Keratinocyte (primary cell): ENCODE data around the gene DSG1. TPM values are rescaled to one million over a fixed set of nuclear protein-coding genes. Genes with fewer than 3 reads are reported as not detected.

ENCODE experiments used
- DNase-seq: peaks from one replicate; pipeline ENCODE4 v3.0.0-alpha.2; 2011; ENCODE audit warnings: low read depth, missing footprints, low spot score
- FAIRE-seq: peaks from 2 replicates; lab custom pipeline; 2011; peaks lifted over from hg19 to GRCh38; lab: Jason Lieb, UNC
- H2AFZ ChIP-seq: 2 replicates; pipeline ENCODE4 v1.6.0; 2012; ENCODE audit warnings: low read length, control low read depth, inconsistent platforms; ENCODE audit not compliant: control insufficient read depth
- H3K27ac ChIP-seq: 2 replicates; pipeline ENCODE4 v1.5.1; 2011; ENCODE audit warnings: low read length; ENCODE audit not compliant: control insufficient read depth, insufficient read depth
- H3K27me3 ChIP-seq: 3 replicates; pipeline ENCODE4 v1.6.0; 2011; ENCODE audit warnings: low read length; ENCODE audit not compliant: control insufficient read depth, insufficient read depth; ENCODE audit errors: extremely low read depth
- H3K36me3 ChIP-seq, 2 experiments: 2 replicates in 1 of 2; 3 replicates in 1 of 2; pipeline ENCODE4 v1.5.1; 2011; ENCODE audit warnings: low read length in 2 of 2, mild to moderate bottlenecking in 1 of 2; ENCODE audit not compliant: control insufficient read depth in 2 of 2, insufficient read depth in 2 of 2; ENCODE audit errors: extremely low read depth in 1 of 2
- H3K4me1 ChIP-seq: 3 replicates; pipeline ENCODE4 v1.5.1; 2011; ENCODE audit warnings: low read length; ENCODE audit not compliant: control insufficient read depth, insufficient read depth; ENCODE audit errors: extremely low read depth
- H3K4me2 ChIP-seq: 3 replicates; pipeline ENCODE4 v1.6.0; 2011; ENCODE audit warnings: low read depth, low read length; ENCODE audit not compliant: control insufficient read depth, insufficient read depth; ENCODE audit errors: extremely low read depth
- H3K4me3 ChIP-seq, 3 experiments: fragments of 200-600 bp in 1 of 3; sonication (generic) in 1 of 3; 2 replicates in 2 of 3; 3 replicates in 1 of 3; pipeline ENCODE4 v1.5.1; 2011 to 2016; ENCODE audit warnings: low read length in 3 of 3, mild to moderate bottlenecking in 3 of 3, control low read depth in 2 of 3, inconsistent platforms in 1 of 3, low read depth in 1 of 3, mixed read lengths in 1 of 3, mixed run types in 1 of 3, moderate library complexity in 1 of 3; ENCODE audit not compliant: control insufficient read depth in 2 of 3, insufficient read depth in 2 of 3; ENCODE audit errors: extremely low read depth in 1 of 3
- H3K79me2 ChIP-seq: 2 replicates; pipeline ENCODE4 v1.6.0; 2012; ENCODE audit warnings: low read length; ENCODE audit not compliant: control insufficient read depth, insufficient read depth
- H3K9ac ChIP-seq: 3 replicates; pipeline ENCODE4 v1.6.0; 2011; ENCODE audit warnings: low read length; ENCODE audit not compliant: control insufficient read depth, insufficient read depth; ENCODE audit errors: extremely low read depth
- H3K9me1 ChIP-seq: 3 replicates; pipeline ENCODE4 v1.6.0; 2011; ENCODE audit warnings: low read length; ENCODE audit not compliant: control insufficient read depth, insufficient read depth; ENCODE audit errors: extremely low read depth
- H3K9me3 ChIP-seq: 2 replicates; pipeline ENCODE4 v1.5.1; 2012; ENCODE audit warnings: low read depth, low read length; ENCODE audit not compliant: control insufficient read depth
- H4K20me1 ChIP-seq: 3 replicates; pipeline ENCODE4 v1.6.0; 2011; ENCODE audit warnings: low read length; ENCODE audit not compliant: control insufficient read depth, insufficient read depth; ENCODE audit errors: extremely low read depth
- CTCF ChIP-seq, 3 experiments: IDR thresholded peaks in 1 of 3; conservative IDR thresholded peaks in 1 of 3; optimal IDR thresholded peaks in 1 of 3; 2 replicates in 2 of 3; 3 replicates in 1 of 3; pipeline versions ENCODE3 to v1.5.1; 2011; ENCODE audit warnings: low read length in 3 of 3, mild to moderate bottlenecking in 3 of 3, moderate library complexity in 2 of 3, control low read depth in 1 of 3, inconsistent platforms in 1 of 3; ENCODE audit not compliant: insufficient read depth in 2 of 3; ENCODE audit errors: extremely low read depth in 1 of 3
- EZH2 ChIP-seq: IDR thresholded peaks from one replicate; pipeline ENCODE4 v1.6.1; 2012; ENCODE audit warnings: inconsistent platforms, mild to moderate bottlenecking, low read length, moderate library complexity
- dilution Hi-C: fragments of 300-500 bp; cut with MboI; formaldehyde crosslinking; loops from one replicate; pipeline ENCODE4 v1.7.0; 2020; ENCODE audit warnings: low sequenced_read_pairs; ENCODE audit not compliant: extremely low pct_ligation_motif_present
- polyA plus RNA-seq, 5 experiments: library from polyadenylated mRNA; depleted of rRNA in 3 of 5; stranded (reverse) in 3 of 5; stranded (forward) in 1 of 5; unstranded in 1 of 5; fragments of >200 nt; gene quantifications; 1 replicate in 1 of 5; 2 replicates in 3 of 5; 3 replicates in 1 of 5; pipeline versions ENCODE4 v1.2.1 to v1.2.3, GENCODE V29; 2011 to 2012; ENCODE audit warnings: missing spikeins in 2 of 5, low read depth in 1 of 5, low replicate concordance in 1 of 5

DSG1 gene
- polyA plus RNA-seq, 1 donor (not counting 4 experiments of a cell fraction or from before 2014, with no cell fraction given), result 27.6 TPM

- no peak overlapping the region for H2AFZ ChIP-seq
- peaks cover 8% of the 10 kb centered on the region for H3K4me1 ChIP-seq
- H3K4me3 ChIP-seq, result no peak overlapping the region
- H3K27ac ChIP-seq, result no peak overlapping the region
- H3K9ac ChIP-seq, result no peak overlapping the region
- no peaks in the 10 kb centered on the region for H3K9me1 ChIP-seq
- no peaks in the 10 kb centered on the region for H3K27me3 ChIP-seq
- H3K79me2 ChIP-seq, result no peaks in the 10 kb centered on the region
- no peaks in the 10 kb centered on the region for H3K9me3 ChIP-seq
- dilution Hi-C loops, result no loop called here
- H3K36me3 ChIP-seq, result no peaks in the 10 kb centered on the region
- TF ChIP-seq CTCF (optimal IDR thresholded peaks at IDR 0.05 in 1 of 3, IDR thresholded peaks at IDR 0.05 in 1 of 3, conservative IDR thresholded peaks at IDR 0.05 in 1 of 3; ENCODE audit: extremely low read depth in 1 of 3, insufficient read depth in 2 of 3, low read length in 3 of 3), result no peak
- no peak for TF ChIP-seq EZH2
- FAIRE-seq, result no peak
- no peak overlapping the region for H3K4me2 ChIP-seq
- no peaks in the 10 kb centered on the region for H4K20me1 ChIP-seq
- DNase-seq, result no peak
These were observed 26.3 kb upstream of the DSG1 start for GRCh38 chr18:31291688-31292087.

- no peaks in the 10 kb centered on the region for H3K9me1 ChIP-seq
- H3K9me3 ChIP-seq, result no peaks in the 10 kb centered on the region
- TF ChIP-seq CTCF (optimal IDR thresholded peaks at IDR 0.05 in 1 of 3, IDR thresholded peaks at IDR 0.05 in 1 of 3, conservative IDR thresholded peaks at IDR 0.05 in 1 of 3; ENCODE audit: extremely low read depth in 1 of 3, insufficient read depth in 2 of 3, low read length in 3 of 3) (no peak), EZH2 (no peak)
- no peak overlapping the region for H3K9ac ChIP-seq
- DNase-seq (peak; percentile 23), FAIRE-seq (peak; percentile 65)
- peak overlapping the region; percentile 35 for H3K4me2 ChIP-seq
- H3K27me3 ChIP-seq, result no peaks in the 10 kb centered on the region
- no peaks in the 10 kb centered on the region for H4K20me1 ChIP-seq
- no peaks in the 10 kb centered on the region for H3K79me2 ChIP-seq
- H3K27ac ChIP-seq, result no peak overlapping the region
- no peaks in the 10 kb centered on the region for H3K36me3 ChIP-seq
- H2AFZ ChIP-seq, result no peak overlapping the region
- no peak overlapping the region for H3K4me3 ChIP-seq
- H3K4me1 ChIP-seq, result peaks cover 18% of the 10 kb centered on the region
- dilution Hi-C loops, result no loop called here
These were observed 23.7 kb upstream of the DSG1 start for GRCh38 chr18:31294199-31294747.
